Ramos (cell line): ENCODE results near the gene NXNL2.

ENCODE experiments used
- in situ Hi-C: fragments of 300-500 bp; cut with MboI; formaldehyde crosslinking; loops from one replicate; pipeline ENCODE4 v1.14.3; 2022; ENCODE audit warnings: low sequenced_read_pairs; ENCODE audit not compliant: unreplicated experiment

NXNL2 gene

DNA sequence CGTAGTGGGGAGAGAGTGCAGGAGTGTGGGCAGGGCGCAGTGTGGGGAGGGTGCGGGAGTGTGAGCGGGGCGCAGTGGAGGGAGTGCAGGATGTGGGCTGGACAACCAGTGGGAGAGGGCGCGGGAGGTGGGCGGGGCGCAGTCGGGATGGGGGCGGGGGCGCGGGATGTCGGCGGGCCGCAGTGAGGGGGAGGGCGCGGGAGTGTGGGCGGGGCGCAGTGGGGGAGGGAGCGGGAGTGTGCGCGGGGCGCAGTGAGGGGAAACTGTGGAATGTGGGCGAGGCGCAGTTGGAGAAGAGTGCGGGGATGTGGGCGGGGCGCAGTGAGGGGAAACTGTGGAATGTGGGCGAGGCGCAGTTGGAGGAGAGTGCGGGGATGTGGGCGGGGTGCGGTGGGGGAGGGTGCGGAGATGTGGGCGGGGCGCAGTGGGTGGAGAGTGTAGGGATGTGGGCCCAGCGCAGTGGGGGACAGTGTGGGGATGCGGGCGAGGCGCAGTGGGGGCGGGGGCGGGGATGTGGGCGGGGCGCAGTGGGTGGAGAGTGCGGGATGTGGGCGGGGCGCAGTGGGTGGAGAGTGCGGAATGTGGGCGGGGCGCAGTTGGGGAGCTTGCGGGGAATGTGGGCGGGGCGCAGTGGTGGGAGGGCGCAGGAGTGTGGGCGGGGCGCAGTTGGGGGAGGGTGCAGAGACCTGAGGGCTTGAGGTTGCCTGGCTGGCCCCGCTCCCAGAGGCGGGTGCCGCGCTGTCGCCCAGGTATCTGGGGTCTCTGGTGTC lies at the start of gene NXNL2:
TSS of gene NXNL2 (plus strand) at position 723 of the 770 bp plus-strand sequence. CDS start 257 bp downstream, outside the sequence.
- in situ Hi-C loops: no loop called here

DNA sequence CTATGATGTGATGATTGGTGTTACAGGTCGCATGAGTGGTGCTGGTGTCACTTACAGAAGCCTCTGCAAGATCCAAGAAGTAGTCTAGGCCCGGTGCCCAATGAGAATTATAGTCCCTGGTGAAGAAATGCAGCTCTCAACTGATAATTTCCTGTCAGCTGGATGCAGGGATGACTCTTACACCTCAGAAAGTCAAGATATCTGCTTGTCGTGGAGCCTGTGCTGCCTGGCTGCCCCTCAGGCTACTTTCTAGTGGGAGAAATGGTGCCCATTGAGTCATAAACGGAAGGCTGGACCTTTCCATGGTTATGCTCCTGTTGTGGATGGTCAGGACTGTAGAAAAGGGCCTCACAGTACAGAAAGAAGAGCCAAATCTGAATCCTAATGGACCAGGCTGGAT lies 46.8 kb upstream of the NXNL2 start:
- in situ Hi-C loops: no loop called here

DNA sequence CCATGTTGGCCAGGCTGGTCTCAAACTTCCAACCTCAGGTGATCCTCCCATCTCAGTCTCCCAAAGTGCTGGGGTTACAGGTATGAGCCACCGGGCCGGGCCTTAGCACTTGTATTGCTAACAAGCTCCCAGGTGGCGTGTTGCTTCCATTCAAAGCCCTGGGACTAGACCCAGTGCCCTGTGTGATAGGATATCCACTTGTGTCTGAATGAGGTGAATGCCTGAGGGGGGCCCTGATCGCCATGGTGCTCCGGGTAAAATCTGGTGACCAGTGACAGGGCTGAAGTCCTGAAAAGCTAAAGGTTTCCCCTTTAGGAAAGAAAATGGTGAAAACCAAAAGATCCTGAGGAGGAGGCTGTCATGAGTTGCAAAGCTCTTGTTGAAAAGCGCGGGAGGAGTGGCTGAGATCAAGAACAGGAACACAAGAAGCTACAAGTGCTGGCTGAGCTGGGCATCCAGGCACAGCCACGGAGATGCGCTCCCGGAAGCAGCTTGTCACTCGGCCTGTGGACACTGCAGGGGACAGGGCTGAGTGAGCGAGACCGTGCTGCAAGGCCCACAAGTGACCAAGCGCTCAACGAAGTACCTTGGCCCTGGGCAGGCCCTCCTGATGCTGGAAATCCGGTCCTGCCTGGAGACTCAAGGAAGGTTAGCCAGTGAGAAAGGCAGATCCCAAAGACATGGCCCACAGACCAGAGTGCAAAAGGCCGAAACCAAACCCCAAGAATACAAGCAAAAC lies 39.8 kb upstream of the NXNL2 start:
- in situ Hi-C loops: no loop called here

DNA sequence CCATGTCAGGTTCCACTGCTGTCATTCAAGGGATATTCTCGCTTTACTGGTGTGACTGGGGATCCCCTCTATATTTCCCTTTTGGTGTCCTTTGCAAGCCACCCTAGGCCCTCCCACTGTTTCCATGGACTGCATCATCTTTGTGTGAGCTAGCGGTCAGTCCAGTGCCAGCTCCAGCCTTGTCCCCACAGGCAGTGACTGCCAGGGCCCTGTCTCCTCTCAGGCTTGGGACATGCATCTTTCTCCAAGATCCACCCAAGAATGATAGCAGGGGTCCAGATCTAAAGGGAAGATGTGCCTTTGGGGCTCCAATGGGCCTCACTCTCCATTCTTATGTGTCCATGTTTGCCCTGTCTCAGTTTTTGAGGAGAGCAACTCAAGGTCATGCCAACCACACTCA lies 37.8 kb upstream of the NXNL2 start:
- in situ Hi-C loops: no loop called here

DNA sequence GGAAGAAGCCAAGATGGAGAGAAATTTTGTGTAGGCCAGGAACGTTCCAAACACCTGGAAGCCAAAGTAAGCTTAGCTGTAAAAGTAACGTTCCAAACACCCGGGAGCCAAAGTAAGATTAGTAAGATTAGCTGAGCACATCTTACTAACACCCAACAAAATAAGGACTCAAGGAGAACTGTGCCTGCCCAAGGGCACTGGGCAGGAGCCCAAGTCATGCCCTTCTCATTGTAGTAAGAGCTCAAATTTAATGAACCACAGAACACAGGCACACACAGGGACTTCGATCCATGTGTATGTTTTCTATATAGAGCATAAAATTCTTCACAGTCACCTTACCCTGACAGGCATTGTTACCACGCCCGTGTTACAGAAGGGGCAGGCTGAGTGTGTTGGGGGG lies 36.1 kb upstream of the NXNL2 start:
- in situ Hi-C loops: no loop called here

DNA sequence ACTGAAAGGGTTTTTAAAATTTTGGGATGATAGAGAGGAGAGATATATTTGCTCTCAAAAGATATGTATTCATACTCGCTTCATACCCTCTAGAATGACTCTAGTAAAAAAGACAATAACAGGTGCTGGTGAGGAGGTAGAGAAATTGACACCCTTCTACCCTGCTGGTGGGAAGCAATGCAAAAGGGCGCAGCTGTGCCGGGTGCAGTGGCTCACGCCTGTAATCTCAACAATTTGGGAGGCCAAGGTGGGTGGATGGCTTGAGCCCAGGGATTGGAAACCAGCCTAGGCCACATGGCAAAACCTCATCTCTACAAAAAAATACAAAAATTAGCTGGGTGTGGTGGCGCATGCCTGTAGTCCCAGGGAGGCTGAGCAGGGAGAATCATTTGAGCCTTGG lies 33.9 kb upstream of the NXNL2 start:
- in situ Hi-C loops: no loop called here

DNA sequence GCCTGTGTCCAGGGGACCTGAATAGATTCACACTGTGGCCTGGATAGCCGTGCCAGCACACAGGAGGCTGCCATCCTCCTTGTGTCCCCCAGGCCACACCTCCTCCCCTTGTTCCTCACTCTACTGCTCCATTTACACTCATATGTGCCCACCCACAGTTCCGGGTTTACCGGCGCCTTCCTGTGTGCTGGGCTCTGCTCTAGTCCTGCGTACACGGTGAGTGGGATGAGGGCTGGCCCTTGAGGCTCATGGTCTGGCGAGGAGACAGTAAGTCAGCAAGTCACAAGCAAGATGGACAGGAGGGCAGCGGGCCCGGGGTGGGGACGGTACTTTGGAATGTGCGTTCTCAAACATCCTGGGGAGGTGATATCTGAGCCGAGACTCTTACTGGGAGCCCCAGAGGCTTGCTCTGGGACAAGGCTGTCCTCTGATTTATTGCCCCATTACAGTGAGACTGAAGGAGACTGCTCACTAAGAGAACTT lies 32.4 kb upstream of the NXNL2 start:
- in situ Hi-C loops: no loop called here

DNA sequence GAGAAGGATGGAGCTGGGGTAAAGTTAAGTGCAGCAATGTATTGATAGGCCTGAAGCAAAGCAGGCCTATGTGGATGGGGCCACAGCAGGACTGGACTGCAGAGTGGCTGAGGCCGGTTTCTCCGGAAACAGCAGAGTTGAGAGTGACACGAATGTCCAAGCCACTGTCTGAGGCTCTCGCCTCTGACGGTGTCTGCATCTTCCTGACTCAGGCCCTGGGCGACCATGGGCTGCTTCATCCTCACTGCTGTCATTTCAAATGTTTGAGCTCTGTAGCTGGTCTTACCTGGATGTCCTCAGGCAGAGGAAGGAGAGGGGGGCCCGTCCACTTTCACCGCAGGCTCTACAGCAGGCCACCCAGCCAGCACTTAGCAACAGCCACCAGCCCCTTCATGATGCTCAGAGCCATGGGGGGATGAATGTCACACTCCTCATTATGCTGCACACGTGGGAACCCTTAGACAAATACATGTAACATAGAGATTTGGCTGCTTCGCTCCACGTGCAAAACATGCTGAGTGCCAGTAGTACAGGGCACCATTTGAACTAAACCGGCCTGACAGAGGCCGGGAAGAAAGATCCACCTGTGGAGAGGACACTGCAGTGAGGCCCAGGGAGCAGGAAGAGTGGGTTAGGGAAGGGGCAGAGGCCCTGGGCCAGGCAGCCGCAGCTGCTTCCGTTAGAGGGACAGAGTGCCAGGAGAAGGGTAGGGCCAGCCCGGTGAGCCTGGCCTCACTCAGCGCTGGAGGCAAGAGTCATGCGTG lies 31.7 kb upstream of the NXNL2 start:
- in situ Hi-C loops: no loop called here

DNA sequence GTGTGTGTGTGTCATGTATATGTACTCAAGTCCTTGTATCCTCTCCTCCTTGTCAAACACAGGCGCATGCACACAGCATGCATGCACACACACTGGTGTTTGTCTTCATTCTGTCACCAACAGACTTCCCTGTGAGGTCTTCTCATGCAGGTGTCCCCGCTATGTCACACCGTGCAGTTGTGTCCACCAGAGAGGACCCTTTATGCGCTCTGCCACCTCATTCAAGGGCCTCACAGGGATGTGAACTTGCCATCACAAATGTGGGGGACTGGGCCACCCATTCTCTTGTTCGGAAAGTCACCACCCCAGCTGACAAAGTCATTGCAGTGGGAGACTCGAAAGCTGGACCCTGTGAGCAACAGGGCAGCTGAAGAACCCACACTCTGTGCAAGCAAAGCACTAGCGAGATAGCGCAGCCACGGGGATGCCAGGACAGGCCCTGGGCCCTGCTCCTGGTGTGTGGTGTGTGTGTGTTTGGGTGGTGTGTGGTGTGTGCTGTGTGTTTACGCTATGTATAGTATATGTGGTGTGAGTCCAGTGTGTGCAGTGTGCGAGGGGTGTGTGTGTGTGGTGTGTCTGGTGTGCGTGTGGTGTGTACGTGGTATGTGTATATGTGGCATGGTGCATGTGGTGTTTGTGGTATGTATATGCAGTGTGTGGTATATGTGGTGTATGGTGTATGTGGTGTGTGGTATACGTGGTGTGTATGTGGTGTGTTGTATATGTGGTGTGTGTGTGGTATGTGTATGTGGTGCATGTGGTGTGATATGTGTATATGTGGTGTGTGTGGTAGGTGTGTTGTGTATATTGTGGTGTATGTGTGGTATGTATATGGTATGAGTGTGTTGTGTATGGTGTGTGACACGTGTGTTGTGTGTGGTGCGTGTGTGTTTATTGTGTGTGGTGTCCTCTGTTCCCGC lies 30.9 kb upstream of the NXNL2 start:
- in situ Hi-C loops: no loop called here

DNA sequence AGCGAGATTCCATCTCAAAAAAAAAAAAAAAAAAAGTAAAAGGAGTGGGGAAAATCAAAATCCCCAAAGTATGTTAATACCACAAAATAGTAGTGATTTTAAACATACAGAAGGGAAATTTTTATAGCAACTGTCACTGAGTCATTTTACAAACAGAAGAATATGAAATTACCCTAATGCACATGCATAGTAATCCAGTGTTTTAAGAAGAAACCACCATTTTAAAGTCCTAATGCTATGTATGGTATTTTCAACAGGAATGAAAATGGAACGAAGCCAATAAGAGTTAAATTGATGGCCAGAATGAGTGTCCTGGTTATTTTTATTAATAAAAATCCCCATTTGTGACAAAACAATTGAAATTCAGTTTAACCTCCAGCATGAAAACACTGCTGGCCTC lies 26.7 kb upstream of the NXNL2 start:
- in situ Hi-C loops: no loop called here

DNA sequence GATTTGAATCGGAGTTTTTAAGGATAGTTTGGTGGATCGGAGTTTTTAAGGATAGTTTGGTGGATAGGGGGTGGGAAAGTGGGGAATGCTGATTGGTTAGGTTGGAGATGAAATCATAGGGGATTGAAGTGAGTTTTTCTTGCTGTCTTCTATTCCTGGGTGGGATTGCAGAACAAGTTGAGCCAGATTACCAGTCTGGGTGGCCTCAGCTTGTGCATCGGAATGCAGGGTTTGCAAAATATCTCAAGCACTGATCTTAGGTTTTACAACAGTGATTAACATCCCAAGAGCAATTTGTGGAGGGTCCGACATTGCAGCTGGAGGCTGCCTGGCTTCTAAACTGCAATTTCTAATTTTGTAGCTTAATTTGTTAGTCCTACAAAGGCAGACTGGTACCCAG lies 23.1 kb upstream of the NXNL2 start:
- in situ Hi-C loops: no loop called here

DNA sequence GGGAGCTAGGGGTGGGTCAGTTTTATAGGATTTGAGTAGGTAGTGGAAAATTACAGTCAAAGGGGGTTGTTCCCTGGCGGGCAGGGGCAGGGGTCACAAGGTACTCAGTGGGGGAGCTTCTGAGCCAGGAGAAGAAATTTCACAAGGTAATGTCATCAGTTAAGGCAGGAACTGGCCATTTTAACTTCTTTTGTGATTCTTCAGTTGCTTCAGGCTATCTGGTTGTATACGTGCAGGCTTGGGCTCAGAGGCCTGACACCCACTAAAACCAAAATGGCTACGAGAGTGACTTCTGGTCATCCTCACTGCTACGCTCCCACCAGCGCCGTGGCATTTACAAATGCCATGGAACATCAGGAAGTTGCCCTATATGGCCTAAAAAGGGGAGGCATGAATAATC lies 20.7 kb upstream of the NXNL2 start:
- in situ Hi-C loops: no loop called here

DNA sequence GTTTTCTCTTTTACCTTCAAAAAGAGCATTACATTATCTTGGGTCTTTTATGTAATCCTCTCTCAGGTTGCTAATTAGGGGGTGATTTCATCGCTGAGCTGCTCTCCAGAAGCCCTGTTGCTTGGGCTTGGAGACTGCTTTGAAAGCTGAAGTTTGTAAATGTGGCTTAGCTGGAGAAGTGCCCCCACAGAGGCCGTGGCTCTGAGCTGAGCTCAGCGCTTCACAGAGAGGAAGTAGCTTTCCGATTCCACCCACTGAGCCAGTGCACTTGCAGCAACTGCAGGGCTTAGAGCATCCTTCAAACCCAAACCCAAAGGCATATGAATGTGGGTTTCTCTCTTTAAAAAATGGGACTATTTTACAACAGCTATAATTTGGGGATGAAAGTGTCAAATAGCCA lies 13.7 kb upstream of the NXNL2 start:
- in situ Hi-C loops: no loop called here

DNA sequence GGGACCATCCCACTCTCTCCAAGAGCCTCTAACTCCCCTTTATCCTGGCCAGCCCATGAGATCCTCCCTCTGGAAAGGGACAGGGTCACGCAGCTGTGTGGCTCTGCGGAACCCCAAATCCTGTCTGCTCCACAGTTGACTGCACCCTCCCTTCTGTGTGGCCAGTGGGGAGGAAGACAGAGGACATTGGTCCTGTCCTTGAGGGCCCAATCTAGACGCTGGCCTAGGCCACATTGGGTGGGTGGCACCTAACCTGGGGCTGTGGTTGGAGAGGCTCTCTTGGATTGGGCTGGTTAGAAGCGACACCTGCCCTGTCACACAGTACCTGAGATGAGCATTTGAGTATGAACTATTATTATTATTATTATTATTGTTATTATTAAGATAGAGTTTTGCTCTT lies 12.6 kb upstream of the NXNL2 start:
- in situ Hi-C loops: no loop called here

DNA sequence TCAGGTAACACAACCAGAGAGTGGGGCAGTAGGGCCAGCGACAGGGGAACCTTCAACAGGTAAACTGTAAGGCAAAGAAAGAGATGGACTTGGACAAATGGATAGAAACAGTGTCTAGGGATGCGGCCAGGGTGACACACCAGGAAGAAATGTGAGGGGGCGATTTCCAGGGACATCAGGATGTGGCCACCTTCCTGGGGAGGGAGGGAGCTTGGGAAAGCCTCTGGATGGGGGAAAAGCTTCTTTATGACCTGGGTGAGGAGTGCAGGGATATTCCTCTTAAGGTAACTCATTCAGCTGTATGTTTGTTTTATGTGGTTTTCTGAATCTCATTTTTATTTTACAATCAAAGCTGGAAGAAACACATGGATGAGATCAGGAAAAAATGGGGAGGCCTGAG lies 11.9 kb upstream of the NXNL2 start:
- in situ Hi-C loops: no loop called here

DNA sequence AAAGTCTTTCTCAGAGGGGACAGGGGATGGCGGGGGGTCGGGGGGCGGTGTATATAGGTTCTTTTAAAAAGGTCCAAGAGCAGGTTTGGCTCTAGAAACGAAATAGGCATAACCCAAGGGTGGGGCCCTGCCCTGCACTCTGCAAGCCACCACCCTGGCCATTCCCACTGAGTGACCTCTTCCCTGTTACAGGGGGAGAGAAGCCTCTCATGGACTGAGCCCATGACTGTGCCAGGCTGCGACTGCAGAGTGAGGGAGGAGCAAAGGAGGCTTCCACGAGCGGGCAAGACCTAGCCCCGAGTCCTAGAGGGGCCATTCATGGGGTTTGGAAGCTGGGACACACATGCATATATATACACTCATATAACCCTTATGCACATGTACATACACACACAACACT lies 10.1 kb upstream of the NXNL2 start:
- in situ Hi-C loops: no loop called here

DNA sequence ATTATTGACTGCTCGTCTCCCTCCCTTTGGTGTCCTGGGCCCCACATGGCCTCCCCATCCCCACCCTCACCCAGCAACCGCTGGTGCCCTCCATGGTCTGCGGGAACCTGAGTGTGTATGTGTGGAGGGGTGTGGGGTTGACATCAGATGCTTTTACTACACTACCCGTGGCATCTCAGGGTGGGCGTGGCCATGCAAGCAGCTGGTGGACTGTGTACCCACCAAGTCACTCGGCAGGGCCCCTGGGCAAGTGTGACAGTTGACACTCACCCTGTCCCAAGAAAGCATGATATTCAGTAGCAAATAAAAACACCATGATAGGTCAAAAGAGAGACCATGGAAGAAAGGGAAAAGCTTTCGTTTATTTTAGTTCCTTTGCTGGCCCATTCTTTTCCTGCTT lies 7.4 kb upstream of the NXNL2 start:
- in situ Hi-C loops: no loop called here

DNA sequence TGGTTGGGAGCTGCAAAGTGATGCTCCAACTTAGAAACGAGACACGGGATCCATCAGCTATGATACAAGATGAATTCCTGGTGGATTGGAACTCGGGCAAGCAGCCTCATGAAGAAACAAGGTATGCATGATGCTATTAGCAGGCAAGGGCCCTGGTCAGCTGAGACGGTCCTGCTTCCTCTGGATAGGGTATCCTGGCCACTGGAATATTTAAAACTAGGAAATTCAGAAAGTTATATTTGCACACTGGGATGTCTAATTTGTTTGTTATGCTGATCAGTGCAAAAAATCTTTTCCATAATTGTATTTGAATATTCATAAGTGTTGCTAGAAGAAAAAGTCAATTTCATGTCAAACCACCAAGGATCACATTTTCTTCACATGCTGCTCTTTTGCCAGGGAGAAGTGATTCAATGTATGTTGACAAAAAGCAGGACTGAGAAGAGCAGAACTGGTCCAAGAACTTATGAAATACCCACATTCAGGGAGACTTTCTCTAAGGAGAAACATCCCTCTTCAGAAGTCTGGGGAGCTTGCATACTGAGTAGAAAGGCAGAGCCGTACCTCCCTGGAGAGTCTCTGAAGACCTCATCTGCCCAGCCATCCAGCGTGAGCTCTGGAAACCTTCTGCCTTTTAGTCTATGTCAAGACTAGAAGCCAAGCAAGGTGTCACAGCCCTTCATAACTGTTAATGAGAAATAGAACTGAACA lies 6.7 kb upstream of the NXNL2 start:
- in situ Hi-C loops: no loop called here

DNA sequence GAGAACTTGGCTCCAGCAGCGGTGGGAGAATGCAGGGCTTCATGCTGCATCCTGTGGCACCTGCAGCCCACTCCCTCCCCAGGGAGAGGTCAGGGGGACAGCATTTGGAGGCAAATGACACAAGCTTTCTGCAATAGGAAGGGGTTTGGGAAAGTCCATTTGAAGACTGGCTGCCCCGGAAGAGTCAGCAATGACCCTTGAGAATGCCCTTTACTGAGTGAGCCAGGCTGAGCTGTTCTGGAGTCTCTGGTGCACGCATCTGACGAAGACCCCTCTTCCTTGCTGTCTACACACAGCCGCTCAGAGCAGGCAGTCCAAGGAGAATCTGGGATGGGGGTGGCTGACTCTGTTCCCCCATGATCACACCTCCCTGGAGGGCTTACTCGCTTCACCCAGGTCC lies 5.5 kb upstream of the NXNL2 start:
- in situ Hi-C loops: no loop called here
